HG02885 (cell line): ENCODE data around the gene PHYH.
"Not testable (repeated sequence)": the region's sequence is repeated elsewhere in the genome, so short reads cannot be mapped to it uniquely, and the experiment has no call there.

Experiments used
- ATAC-seq: cut with Tn5 transposase; IDR thresholded peaks from one replicate; pipeline ENCODE4 v1.9.1; 2021; ENCODE audit warnings: mild to moderate bottlenecking; ENCODE audit not compliant: unreplicated experiment, poor library complexity

PHYH gene

GRCh38 chr10:13322615-13323148 is 22.8 kb upstream of the PHYH start:
- ATAC-seq = no peak

GRCh38 chr10:13321576-13321975 is 21.7 kb upstream of the PHYH start:
- ATAC-seq = no peak

GRCh38 chr10:13319166-13319565 is 19.3 kb upstream of the PHYH start:
- no peak for ATAC-seq

DNA sequence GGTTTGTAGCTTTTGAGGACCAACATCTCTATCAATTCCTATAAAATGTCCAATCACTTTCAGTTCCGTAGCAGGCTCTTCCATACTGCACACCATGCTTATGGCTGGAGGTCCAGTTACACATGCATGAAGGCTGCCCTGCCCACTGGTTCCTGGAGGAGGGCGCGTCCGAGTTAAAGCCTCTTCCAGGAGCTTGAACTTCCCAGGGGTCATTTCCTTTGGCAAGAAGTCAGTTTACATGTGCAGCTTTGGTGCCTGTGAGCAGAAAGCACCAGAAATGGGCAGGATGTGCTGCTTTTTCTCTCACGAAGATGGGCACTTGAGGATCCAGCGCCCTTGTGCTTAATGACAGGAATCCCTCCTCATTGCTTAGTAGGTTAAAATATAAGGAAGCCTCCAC is 17.6 kb upstream of the PHYH start:
- ATAC-seq = no peak

- ATAC-seq = no peak
Observed at GRCh38 chr10:13316635-13317311, 16.9 kb upstream of the PHYH start.

DNA sequence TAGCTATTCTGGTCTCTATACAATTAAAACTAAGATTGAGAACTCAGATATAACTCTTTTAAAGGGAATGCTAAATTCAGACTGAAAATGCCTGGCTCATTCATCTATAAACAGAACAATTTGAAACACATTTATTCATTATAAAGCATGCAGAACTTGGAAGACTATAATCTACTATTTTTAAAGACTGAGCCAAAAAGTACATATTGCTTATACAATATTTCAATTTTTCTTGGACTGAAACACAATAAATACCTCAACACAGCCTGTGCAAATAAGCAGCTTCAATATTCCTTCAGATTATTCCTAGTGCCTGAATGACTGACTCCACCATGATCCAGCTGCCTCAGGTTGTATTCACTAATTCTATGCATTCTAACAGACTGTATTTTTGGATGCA is 15.5 kb upstream of the PHYH start:
- ATAC-seq = no peak

GRCh38 chr10:13311177-13311575 is 11.3 kb upstream of the PHYH start:
- ATAC-seq = no peak

GRCh38 chr10:13310518-13311176 is 10.8 kb upstream of the PHYH start:
- no peak for ATAC-seq

DNA sequence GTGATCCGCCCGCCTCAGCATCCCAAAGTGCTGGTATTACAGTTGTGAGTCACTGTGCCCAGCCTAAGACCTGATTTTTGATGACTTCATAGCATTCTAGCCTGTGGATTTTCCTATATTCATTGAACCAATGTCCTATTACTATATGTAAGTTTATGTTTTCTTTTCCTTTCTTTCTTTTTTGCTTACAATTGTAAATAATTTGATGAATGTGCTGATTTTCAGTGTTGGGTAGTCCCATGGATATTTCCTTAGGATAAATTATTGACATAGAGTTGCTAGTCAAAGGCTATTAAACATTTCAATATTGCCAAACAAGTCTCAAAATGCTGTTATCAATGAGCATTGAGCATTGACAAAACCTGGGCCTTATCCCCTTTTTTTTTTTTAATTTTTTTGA is 9.9 kb upstream of the PHYH start:
- no peak for ATAC-seq

DNA sequence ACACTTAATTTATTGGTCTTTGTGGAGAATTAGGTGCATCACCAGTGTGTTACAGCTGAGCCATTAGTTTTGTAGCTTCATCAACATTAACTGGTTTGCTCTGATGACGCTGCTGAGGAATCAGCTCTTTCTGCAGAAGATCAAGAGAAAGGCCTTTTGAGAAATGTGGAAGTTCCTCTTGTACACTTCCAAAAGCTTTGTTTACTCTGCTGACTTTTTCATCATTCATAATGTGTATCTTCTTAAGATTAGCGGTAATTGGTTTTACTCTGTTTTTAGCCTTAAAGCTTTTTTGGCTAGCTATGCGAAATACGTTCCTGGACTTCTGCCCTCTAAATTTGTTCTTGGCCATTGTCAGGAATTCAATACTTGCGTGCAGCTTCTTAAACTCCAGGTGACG is 8.2 kb upstream of the PHYH start:
- ATAC-seq = no peak

DNA sequence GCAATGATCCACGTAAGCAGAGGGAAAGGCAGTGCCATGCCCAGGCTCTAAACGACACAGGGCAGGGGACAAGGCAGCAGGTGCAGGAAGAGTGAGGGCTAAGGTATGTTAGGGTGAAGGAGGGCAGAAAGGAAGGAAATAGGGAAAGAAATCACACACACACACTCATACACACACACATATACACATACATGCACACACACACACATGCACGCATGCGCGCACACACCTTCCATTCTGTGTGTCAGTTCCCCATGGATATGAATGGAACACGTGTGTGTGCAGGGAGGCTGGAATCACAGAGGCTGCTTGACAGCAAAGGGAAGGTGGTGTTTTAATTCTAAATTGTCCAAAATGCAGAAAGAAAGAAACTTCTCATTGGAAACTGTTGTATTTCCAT is 6.2 kb upstream of the PHYH start:
- ATAC-seq = no peak

DNA sequence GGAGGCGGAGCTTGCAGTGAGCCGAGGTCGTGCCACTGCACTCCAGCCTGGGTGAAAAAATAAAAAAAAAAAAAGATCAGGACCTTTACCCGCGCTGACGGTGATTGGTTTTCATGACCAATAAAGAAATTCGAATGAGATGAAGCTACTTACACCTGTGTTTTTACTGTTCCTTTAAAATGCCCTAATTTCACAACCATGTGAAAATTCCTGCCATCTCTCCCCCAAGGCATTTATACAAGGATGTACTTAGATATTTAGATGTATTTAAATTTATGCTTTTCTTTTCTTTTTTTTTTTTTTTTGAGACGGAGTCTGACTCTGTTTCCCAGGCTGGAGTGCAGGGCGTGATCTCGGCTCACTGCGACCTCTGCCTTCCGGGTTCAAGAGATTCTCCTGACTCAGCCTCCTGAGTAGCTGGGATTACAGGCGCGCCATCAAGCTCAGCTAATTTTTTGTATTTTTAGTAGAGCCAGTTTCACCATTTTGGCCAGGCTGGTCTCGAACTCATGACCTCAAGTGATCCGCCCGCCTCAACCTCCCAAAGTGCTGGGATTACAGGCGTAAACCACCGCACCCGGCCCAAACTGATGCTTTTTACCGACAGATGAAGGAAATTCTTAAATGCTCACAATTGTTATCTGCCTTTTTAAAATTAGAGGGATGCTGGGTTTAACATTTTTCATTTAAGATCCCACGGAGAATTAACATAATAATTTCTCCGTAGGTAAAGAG is 3.1 kb upstream of the PHYH start:
- ATAC-seq = no peak

DNA sequence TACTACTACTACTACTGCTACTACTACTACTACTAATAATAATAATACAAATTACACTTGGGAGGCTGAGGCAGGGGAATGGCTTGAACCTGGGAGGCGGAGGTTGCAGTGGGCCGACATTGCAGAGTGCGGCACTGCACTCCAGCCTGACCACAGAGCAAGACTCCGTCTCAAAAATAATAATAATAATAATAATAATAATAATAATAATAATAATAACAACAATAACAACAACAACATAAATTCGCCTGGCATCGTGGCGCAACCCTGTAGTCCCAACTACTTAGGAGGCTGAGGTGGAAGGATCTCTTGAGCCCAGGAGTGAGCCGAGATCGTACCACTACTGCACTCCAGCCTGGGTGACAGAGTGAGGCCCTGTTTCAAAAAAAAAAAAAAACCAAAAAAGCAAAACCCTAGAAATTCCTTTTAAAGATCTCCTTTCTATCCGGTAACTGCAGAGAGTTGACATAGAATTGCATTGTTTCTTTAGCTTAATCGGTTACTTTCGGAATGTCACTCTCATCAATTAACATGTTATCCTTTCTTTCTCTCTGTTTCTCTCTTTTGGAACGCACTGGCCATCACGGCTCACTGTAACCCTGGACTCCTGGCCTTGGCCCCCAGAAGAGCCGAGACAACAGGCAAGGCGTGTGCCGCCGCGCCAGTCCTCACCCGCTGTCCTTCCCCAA is 972 bp downstream of the PHYH start:
- no peak for ATAC-seq

DNA sequence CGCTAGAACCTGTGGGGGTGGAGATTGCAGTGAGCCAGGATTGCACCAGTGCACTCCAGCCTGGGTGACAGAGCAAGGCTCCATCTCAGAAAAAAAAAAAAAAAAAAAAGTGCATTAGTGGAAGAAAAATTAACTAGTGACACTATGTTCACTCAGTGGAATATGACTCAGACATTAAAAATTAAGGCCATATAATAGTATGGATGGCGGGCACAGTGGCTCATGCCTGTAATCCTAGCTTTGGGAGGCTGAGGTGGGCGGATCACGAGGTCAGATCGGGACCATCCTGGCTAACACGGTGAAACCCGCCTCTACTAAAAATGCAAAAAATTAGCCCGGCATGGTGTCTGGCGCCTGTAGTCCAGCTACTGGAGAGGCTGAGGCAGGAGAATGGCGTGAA is 3.4 kb downstream of the PHYH start:
- no peak for ATAC-seq

DNA sequence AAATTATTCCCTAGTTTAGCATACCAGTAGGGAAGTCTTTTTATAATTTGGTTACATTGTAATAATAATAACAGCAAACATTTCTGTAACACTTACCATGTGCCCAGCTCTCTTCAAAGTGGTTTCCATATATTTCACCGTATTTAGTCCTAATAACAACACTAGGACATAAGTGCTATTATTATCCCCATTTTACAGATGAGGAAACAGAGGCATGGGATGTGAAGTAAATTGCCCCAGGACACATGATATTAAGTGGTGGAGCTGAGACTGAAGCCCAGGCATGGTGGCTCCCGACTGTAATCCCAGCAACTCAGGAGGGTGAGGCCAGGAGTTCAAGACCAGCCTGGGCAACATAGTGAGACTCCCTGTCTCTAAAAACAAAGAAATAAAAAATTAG is 5.1 kb downstream of the PHYH start:
- ATAC-seq = no peak

- no peak for ATAC-seq
Observed at GRCh38 chr10:13291821-13292773, 7.8 kb downstream of the PHYH start.

DNA sequence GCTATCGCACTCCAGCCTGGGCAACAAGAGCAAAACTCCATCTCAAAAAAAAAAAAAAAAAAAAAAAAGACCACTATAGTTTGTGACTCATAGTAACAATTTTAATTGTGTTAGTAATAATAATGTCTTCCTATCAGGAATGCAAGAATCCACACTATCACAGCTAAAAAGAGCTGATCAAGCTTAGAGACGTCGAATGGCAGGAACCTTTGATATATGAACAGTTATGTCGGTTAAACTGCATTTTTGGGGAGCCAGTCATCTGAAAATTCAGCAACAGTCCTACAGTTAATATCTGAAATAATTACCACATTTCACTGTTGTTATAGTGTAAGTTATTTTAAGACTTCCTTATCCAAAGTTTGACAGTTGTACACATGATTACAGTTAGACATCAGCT is 8.8 kb downstream of the PHYH start:
- no peak for ATAC-seq

GRCh38 chr10:13284050-13284449 is 15.8 kb downstream of the PHYH start:
- no peak for ATAC-seq

- ATAC-seq = not testable (repeated sequence)
Observed at GRCh38 chr10:13282348-13282747, 17.5 kb downstream of the PHYH start.
